ENCODE data around the gene FRMPD4. TPM values are rescaled to one million over a fixed set of nuclear protein-coding genes. Genes with fewer than 3 reads are reported as not detected.

FRMPD4 gene
- total RNA-seq, 2 experiments from 2014 or later, result not detected

GRCh38 chrX:12210196-12210815 is 72.0 kb downstream of the FRMPD4 start:
- ChIA-PET POLR2A (no interaction called here), CTCF (no interaction called here)

GRCh38 chrX:12210971-12211370 is 72.7 kb downstream of the FRMPD4 start:
- CTCF ChIA-PET, result no interaction called here
- POLR2A ChIA-PET, result no interaction called here

GRCh38 chrX:12223650-12224049 is 85.4 kb downstream of the FRMPD4 start:
- ChIA-PET POLR2A (no interaction called here), CTCF (no interaction called here)

GRCh38 chrX:12225107-12225506 is 86.8 kb downstream of the FRMPD4 start:
- ChIA-PET POLR2A (no interaction called here), CTCF (no interaction called here)

GRCh38 chrX:12227412-12228041 is 89.3 kb downstream of the FRMPD4 start:
- CTCF ChIA-PET, result no interaction called here
- POLR2A ChIA-PET, result no interaction called here

DNA sequence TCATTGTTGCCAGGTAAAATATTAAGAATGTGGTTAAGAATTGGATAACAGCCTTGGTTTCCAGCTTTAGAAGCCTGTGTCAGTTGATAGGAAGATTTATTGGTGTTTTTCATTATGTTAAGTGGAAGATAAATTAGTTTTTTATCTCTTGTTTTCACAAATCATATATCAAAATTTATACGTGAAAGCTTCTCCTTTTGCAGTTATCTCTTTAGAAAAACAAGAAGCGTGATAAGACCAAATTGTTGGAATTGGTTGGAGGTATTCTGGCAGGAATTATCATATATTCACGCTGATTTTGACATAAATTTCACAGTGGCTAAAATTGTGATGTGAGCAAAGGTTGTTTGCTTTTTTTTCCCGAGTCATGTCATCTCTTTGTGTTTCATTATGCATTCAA is 90.6 kb downstream of the FRMPD4 start:
- CTCF ChIA-PET, result no interaction called here
- POLR2A ChIA-PET, result no interaction called here

DNA sequence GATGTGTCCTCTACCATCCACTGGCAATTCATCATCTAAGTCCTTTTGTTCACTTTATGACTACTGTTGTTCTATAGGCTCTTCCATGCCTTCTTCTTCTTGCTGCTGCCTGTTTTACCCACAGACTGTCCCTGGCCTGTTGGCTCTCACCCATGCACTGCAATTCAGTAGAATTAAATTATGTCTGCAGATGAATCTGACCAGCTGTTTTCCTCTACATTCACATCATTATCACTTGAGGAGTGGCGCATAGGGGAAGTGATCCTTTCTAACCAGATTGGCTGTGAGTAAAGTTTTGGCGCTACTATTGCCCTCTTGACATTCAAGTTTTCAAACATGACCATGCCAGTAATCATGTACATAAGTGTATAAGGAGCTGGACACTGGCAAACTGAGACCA is 91.7 kb downstream of the FRMPD4 start:
- CTCF ChIA-PET, result no interaction called here
- POLR2A ChIA-PET, result no interaction called here

- ChIA-PET POLR2A (no interaction called here), CTCF (no interaction called here)
Measured at GRCh38 chrX:12234534-12235329, 96.5 kb downstream of the FRMPD4 start.

GRCh38 chrX:12236156-12236555 is 97.9 kb downstream of the FRMPD4 start:
- ChIA-PET CTCF (no interaction called here), POLR2A (no interaction called here)

GRCh38 chrX:12237131-12237530 is 98.9 kb downstream of the FRMPD4 start:
- CTCF ChIA-PET, result no interaction called here
- POLR2A ChIA-PET, result no interaction called here

DNA sequence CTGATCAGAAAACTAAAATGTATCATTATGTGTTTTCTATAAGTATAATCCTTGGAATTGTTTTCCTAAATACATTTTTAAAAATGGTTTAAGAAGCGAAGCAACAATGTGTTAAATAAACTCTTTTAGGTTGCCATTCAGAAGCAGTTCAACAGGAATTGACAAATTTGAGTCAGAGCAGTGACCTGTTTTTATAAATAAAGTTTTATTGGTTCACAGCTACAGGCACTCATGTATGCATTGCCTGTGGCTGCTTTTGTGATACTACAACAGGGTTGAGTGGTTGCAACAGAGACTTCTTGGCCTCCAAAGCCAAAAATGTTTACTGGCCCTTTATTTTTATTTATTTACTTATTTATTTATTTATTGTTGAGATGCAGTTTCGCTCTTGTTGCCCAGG is 99.5 kb downstream of the FRMPD4 start:
- POLR2A ChIA-PET, result no interaction called here
- CTCF ChIA-PET, result no interaction called here

DNA sequence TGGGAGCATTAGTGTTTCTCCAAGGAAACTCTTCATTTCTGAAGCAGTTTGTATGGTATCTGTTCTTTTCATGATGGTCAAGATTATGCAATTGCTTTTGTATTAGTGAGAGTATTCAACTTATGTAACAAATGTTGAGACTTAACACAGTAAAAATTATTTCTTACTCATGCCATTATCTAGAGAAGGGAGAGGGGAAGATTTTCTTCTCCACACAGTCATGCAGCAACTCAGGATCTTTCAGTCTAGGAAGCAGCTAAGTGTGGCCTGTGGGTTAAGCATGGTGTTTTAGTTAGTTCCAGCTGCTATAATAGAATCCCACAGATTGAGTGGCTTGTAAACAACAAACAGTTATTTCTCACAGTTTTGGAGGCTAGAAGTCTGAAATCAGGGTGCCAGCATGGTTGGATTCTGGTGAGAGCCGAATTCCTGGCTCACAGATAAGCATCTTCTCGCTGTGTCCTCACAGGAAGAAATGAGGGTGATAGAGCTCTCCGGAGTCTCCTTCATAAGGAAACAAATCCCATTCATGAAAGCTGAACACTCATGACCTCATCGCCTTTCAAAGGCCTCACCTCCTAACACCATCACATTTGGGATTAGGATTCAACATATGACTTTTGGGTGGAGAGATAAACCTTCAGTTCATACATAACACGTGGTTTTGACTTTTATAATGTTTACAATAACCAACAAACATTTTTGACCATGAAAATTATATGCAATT is 101.2 kb downstream of the FRMPD4 start:
- POLR2A ChIA-PET, result no interaction called here
- CTCF ChIA-PET, result no interaction called here

DNA sequence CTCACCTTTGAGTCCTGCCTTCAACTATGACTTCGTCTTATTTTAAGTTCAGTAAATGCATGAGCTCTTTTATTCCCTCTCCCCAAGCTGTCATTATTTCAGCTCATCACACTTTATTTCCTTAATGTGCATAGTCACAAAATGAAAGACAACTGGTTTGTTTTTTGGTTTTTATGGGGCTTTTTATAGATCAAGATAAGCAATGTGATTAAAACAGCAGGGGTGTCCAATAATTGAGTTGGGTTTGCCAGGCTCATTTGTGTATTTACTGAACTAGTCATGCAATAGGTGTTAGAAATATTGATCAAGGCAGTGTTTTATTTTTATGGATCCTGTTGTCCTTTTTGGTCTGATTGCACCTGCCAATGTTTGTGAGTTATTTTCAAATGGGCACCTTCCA is 102.2 kb downstream of the FRMPD4 start:
- ChIA-PET POLR2A (no interaction called here), CTCF (no interaction called here)

DNA sequence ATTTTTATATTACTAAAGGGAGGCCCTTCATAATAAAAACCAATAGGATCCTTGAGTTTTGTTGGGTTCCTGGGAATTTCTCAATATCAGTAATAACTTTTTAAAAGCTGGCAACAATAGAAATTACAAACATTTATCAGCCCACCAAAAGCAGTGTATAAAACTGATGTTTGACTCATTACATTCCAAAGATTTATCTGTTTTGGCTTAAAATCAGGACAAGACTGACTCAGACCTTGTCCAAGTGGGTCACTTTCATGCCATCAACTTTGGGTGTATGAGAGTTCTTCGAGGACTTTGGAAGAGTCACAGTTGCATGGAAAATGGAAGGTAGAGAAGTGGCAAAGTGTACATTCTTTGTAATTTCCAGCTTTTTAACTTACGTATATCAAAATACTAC is 102.8 kb downstream of the FRMPD4 start:
- CTCF ChIA-PET, result no interaction called here
- POLR2A ChIA-PET, result no interaction called here

- ChIA-PET POLR2A (no interaction called here), CTCF (no interaction called here)
Measured at GRCh38 chrX:12245650-12246645, 107.7 kb downstream of the FRMPD4 start.

DNA sequence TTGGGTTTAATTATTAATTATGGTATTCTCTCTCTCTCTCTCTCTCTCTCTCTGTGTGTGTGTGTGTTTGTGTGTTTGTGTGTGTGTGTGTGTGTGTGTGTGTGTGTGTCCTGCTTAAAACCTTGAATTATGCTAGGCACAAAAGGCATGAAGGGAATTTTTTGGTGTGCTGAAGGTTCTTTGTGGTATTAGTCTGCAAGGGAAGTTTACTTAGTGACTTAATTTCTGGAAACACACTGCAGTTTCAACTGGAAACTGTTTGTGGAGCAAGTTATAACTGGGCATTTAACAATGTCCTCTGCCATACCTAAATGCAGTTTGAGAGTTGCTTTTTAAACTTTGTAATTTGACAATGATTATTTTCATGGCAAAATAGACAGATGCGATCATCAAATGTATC is 111.7 kb downstream of the FRMPD4 start:
- CTCF ChIA-PET, result no interaction called here

DNA sequence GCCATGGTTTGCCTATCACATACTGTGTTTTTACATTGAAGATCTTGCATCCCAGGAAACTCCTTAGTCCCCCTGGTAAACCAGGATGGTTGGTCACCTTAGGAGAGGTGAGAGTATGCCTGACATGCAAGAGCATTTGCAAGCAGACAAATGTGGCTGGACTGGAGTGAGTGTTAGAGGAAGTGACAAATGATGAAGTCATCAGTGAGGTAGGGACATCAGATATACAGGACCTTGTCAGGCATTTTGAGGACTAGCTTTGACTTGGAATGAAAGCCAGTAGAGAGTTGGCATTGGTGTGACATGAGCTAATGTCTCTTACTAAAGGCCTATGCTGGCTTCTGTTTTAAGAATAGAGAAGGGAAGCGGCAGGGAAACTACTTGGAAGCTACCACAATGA is 124.9 kb downstream of the FRMPD4 start:
- CTCF ChIA-PET, result no interaction called here
- POLR2A ChIA-PET, result no interaction called here

More for the DNA sequence above, 111.7 kb downstream of the FRMPD4 start:
- POLR2A ChIA-PET, result no interaction called here

GRCh38 chrX:12269484-12269883 is 131.2 kb downstream of the FRMPD4 start:
- CTCF ChIA-PET, result no interaction called here
- POLR2A ChIA-PET, result no interaction called here

GRCh38 chrX:12278151-12278550 is 139.9 kb downstream of the FRMPD4 start:
- CTCF ChIA-PET, result no interaction called here
- POLR2A ChIA-PET, result no interaction called here

DNA sequence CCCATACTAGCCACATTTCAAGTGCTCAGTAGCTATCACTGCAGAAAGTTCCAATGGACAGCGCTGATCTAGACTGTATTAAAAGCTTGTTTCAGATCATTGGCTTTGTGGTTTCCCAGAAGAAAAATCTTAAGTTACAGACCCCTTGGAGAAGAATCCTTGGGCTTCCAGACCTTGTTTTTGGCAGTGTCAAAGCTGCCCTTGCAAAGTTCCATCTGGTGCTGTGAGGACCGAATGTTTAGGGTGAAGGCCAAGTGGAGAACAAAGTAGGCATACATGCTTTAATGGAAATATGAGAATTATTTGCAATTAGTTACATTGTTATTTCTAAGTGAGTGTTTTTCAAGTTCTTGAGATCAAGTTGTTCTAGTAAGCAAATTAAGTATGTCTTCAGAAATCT is 144.7 kb downstream of the FRMPD4 start:
- ChIA-PET POLR2A (no interaction called here), CTCF (no interaction called here)

Measured in activated CD8-positive, alpha-beta memory T cell treated with anti-CD3 and anti-CD28 coated beads for 36 hours (primary cell).